ENCODE results near the gene AHNAK.

Gene AHNAK

DNA sequence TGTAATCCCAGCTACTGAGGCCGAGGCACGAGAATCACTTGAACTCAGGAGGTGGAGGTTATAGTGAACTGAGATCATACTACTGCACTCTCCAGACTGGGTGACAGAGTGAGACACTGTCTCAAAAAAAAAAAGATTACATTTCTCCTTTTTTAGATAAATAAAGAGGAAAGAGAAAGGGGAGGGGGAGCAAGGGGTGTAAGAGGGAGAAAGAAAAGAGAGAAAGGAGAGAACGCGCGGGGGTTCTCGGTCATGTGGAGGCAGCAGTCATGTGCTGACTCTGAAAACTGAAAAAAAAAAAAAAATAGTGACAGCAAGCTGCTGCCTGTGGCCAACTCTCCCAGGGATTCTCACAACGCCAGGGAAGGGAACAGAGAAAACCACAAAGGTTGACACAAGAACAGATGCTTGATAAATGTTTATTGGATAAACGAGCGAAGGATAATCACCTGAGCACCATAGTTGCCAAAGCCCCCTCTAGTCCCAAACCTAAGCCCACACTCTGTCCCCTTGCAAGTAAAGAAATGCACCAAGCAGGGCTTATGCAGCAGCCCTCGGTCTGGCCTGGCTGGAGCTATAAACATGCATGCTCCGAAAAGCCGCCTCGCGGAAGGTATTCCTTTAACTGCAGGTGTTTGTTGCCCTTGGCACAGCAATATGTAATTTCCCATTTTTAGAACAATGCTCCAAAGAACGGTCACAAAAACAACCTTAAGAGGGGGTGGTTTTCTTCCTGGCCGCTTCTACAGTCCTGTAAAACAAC is 113.3 kb downstream of the AHNAK start:
- TF ChIP-seq, protein P1, sequence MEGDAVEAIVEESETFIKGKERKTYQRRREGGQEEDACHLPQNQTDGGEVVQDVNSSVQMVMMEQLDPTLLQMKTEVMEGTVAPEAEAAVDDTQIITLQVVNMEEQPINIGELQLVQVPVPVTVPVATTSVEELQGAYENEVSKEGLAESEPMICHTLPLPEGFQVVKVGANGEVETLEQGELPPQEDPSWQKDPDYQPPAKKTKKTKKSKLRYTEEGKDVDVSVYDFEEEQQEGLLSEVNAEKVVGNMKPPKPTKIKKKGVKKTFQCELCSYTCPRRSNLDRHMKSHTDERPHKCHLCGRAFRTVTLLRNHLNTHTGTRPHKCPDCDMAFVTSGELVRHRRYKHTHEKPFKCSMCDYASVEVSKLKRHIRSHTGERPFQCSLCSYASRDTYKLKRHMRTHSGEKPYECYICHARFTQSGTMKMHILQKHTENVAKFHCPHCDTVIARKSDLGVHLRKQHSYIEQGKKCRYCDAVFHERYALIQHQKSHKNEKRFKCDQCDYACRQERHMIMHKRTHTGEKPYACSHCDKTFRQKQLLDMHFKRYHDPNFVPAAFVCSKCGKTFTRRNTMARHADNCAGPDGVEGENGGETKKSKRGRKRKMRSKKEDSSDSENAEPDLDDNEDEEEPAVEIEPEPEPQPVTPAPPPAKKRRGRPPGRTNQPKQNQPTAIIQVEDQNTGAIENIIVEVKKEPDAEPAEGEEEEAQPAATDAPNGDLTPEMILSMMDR (IDR thresholded peaks at IDR 0.05), result no peak

DNA sequence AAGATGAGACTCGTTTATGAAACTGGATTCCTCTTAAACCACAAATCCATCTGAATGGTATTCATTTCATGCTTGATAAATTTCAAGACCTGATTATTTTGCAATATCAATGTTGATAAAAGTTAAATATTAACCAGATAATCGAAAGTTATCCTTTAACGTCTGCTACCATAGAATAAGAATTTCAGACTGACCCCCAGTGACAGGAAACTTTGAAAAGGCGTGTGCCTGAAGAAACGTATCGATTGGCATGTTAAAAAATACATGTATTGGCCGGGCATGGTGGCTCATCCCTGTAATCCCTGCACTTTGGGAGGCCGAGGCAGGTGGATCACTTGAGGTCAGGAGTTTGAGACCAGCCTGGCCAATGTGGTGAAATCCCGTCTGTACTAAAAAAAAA is 113.9 kb downstream of the AHNAK start:
- TF ChIP-seq, protein P1 (IDR thresholded peaks at IDR 0.05), result no peak

DNA sequence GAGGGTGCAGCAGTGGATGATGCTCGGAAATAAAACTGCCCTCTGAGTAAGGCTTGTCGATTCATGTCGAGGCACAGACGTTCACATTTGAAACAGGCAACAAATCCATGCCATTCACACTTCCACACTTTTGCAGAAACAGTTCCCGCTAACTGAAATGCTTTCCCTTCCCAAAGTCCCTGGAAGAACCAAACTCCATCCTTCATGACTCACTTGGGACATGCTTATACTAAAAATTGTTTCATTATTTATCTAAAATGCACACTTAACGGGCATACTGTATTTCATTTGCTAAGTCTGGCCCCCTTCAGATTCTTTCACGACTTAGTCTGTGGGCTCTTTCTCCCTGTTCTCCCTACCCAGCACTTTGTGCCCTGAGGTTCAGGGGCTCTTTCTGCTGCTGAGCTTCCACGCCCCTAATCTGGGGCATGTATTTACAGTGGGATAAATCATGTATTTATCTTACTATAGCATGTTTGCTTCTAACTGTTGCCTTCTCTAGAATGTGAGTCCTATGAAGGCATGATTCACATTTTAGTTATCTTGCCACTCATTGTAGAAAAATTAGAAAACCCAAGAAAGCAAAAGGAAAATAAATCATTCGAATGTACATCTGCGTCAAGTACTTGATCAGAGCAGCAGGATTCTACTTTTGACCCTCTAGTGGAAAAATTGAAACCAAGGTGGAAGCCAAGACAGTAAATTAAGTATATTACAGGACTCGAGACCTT is 115.3 kb downstream of the AHNAK start:
- TF ChIP-seq, protein P1 (IDR thresholded peaks at IDR 0.05), result no peak

DNA sequence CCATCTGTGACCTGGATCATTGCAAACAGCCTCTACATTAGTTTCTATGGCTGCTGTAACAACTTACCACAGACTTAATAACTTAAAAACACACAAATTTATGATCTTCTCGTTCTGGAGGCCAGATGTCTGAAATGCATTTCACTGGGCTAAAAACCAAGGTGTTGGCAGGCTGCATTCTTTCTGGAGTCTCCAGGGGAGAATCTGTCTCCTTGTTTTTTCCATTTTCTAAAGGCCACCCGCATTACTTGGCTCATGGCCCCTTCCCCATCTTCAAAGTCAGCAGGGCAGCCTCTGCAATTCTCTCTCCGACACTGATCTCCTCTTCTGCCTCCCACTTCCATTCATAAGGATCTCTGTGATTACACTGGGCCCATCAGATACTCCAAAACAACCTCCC is 116.2 kb downstream of the AHNAK start:
- TF ChIP-seq, protein P1 (IDR thresholded peaks at IDR 0.05), result no peak

DNA sequence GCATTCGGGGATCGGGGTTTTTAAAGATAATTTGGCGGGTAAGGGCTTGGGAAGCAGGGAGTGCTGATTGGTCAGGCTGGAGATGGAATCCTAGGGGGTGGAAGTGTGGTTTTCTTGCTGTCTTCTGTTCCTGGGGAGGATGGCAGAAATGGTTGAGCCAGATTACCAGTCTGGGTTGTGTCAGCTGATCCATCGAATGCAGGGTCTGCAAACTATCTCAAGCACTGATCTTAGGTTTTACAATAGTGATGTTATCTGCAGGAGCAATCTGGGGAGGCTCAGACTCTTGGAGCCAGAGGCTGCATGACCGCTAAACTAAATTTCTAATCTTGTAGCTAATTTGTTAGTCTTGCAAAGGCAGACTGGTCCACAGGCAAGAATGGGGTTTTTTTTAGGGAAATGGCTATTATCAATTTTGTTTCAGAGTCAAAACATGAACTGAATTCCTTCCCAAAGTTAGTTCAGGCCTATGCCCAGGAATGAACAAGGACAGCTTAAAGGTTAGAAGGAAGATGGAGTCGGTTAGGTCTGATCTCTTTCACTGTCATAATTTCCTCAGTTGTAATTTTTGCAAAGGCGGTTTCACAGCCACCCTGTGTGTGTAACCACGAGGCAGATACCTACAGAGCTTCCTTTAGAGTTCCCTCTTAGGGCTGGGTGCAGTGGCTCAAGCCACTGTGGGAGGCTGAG is 117.6 kb downstream of the AHNAK start:
- TF ChIP-seq, protein P1 (IDR thresholded peaks at IDR 0.05), result no peak

DNA sequence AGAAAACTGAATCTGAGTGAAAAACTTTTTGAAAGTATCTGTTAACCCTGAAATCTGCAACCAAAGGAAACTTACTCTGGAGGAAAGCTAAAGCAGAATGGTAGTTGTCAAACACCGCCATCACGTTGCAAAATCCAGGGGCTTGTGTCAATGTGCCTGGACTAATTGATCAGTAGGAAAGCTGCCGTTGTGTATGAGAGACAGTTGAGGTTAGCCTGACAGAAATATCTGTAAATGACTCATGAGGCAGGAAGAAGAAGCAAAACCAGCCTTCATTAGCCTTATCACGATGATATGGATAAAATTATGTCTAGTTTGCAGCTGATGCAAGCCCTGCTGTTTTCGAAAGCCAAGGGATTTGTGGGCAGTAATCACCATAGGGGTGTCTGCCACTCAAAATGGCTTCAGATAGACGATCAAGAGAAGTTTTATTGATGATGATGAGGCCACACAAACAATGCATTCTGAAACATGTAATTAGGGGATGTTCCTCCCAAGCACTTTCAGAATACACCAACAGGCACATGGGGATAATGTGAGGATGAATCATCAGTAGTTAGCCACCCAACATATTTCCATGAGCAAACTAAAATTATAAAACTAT is 118.9 kb downstream of the AHNAK start:
- TF ChIP-seq, protein P1 (IDR thresholded peaks at IDR 0.05), result no peak

DNA sequence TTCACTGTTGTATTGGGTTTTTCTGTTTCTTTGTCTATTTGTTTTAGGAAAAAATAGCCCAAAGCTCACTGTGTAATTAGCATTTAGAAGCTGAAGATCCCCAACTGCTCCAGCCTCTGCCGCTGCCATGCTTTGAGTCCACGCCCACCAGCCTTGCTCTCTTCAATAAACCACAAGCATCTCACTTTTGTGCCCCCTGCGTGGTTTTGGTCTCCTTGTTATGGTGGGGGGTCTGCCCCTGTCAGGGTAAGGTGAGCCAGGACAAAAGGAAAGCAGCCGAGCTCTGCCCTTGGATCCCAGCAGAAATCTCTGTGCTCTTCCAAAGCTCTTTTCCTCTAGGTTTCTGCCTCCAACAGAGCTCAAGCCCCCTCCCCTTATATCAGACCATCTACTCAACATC is 123.6 kb downstream of the AHNAK start:
- TF ChIP-seq, protein P1 (IDR thresholded peaks at IDR 0.05), result no peak
